ENCODE measurements around the gene ELP2. TPM values are rescaled to one million over a fixed set of nuclear protein-coding genes. Genes with fewer than 3 reads are reported as not detected.
A peak's percentile ranks its signal among the peaks of the same experiment; 100 is the strongest.

Gene ELP2
- total RNA-seq, 1 experiment from 2014 or later, result 137 TPM

DNA sequence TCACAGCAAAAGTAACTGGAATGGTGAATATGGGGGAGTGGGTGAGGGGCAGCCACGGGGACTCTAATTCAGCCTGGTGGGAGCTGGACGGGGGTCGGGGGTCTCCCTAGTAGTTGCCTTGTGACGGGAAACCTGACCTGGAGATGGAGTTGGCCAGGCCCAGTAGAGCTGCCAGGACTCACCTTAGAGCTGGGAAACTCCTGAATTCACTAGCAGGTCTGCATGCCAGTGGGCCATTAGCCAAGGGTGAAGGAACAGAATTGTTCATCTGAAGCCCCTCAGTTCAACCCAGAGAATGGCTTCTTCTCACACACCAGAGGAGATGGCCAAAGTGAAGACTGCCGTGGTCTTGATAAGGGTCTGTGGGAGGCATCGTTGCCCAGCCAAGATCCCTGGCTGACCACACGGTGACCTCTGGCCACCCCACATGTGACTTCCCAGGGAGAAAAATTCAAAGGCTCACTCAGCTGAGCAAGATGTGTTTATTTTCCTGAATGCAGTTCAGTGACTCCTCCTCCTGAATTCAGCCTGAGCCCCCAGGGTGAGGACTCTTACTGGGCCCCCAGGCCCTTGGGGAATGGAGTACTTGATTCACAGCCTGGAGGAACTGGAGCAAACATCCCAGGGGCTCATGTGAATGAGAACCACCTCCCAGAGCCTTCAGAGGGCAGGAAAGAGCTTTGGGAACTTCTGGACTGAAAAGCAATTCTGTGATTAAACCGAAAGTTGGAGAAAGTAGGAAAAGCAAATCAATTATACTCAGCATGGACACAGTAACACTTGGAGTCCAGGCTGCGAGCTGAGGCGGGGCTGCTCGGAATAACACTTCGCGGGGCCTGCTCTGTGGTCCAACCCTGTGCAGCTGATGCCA, 82.8 kb downstream of the ELP2 start:
- Histone ChIP-seq H3K79me1 (ENCODE audit: insufficient read depth, low read depth, low read length, poor library complexity, severe bottlenecking) (no peaks in the 10 kb centered on the region), H3K56ac (ENCODE audit: insufficient read length, low read depth, low read length) (no peak overlapping the region), H2AFZ (ENCODE audit: low read length) (no peak overlapping the region), H2BK20ac (ENCODE audit: low read depth, low read length, poor library complexity, severe bottlenecking) (no peak overlapping the region), H3K4ac (ENCODE audit: low read depth, low read length) (no peak overlapping the region), H3K9ac (ENCODE audit: extremely low read depth, insufficient read length, low read length) (no peak overlapping the region), H2BK15ac (ENCODE audit: low read depth, low read length) (no peak overlapping the region; the same call in 1 of the 2 replicates), H4K91ac (ENCODE audit: insufficient read length, low read depth, low read length) (no peak overlapping the region), H2AK5ac (ENCODE audit: insufficient read length, low read length) (no peak overlapping the region), H3K4me1 (ENCODE audit: insufficient read depth, low read length) (no peaks in the 10 kb centered on the region), H3K14ac (ENCODE audit: insufficient read depth, low read length) (no peak overlapping the region), H3K18ac (ENCODE audit: insufficient read length, low read depth, low read length) (no peak overlapping the region), H4K20me1 (ENCODE audit: control insufficient read depth, insufficient read depth, insufficient read length) (no peaks in the 10 kb centered on the region), H2BK120ac (ENCODE audit: low read depth, low read length, poor library complexity, severe bottlenecking) (no peak overlapping the region), H4K5ac (ENCODE audit: insufficient read length, low read depth, low read length) (no peak overlapping the region), H3K9me3 (ENCODE audit: control insufficient read depth, low read depth, low read length) (no peaks in the 10 kb centered on the region), H2BK12ac (ENCODE audit: insufficient read length, low read depth, low read length) (no peak overlapping the region), H2BK5ac (ENCODE audit: insufficient read length, low read length) (no peak overlapping the region), H3T11ph (ENCODE audit: low read length) (no peak overlapping the region), H3K27me3 (ENCODE audit: insufficient read depth, low read length) (no peaks in the 10 kb centered on the region), H3K23me2 (ENCODE audit: insufficient read length, low read depth, low read length, poor library complexity, severe bottlenecking) (no peaks in the 10 kb centered on the region), H3K79me2 (ENCODE audit: insufficient read depth, low read length) (no peaks in the 10 kb centered on the region), H3K27ac (ENCODE audit: insufficient read length, low read depth, low read length) (no peak overlapping the region), H3K23ac (ENCODE audit: insufficient read length, low read depth, low read length) (no peak overlapping the region), H4K8ac (replicated peaks; ENCODE audit: insufficient read length, low read depth, low read length) (no peak overlapping the region), H3K4me2 (ENCODE audit: insufficient read depth, insufficient read length, low read length) (no peak overlapping the region)
- DNase-seq, result no peak
- Mint-ChIP-seq H3K4me3 (no peak overlapping the region), H3K4me1 (no peaks in the 10 kb centered on the region), H3K27ac (peak overlapping the region in 1 of 3 experiments; percentile 25; a peak in 1 of 7 replicates), H3K27me3 (ENCODE audit: low read depth) (no peaks in the 10 kb centered on the region), H3K9me3 (peaks cover 0 to 4% of the 10 kb centered on the region in 2 experiments), H3K36me3 (ENCODE audit: insufficient read depth in 1 of 3, low read depth in 3 of 3) (peaks cover 14 to 23% (median 15%) of the 10 kb centered on the region in 3 experiments)
- WGBS (ENCODE audit: extremely low coverage, insufficient read length, low lambda C conversion rate), result no CpG with 5 or more reads among the region's 13 CpGs
- TF ChIP-seq, protein P1, sequence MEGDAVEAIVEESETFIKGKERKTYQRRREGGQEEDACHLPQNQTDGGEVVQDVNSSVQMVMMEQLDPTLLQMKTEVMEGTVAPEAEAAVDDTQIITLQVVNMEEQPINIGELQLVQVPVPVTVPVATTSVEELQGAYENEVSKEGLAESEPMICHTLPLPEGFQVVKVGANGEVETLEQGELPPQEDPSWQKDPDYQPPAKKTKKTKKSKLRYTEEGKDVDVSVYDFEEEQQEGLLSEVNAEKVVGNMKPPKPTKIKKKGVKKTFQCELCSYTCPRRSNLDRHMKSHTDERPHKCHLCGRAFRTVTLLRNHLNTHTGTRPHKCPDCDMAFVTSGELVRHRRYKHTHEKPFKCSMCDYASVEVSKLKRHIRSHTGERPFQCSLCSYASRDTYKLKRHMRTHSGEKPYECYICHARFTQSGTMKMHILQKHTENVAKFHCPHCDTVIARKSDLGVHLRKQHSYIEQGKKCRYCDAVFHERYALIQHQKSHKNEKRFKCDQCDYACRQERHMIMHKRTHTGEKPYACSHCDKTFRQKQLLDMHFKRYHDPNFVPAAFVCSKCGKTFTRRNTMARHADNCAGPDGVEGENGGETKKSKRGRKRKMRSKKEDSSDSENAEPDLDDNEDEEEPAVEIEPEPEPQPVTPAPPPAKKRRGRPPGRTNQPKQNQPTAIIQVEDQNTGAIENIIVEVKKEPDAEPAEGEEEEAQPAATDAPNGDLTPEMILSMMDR (conservative IDR thresholded peaks at IDR 0.05), result no peak
